Erythroblast (primary cell): ENCODE results near the gene SINHCAF.

ENCODE experiments used
- GATA1 ChIP-seq: IDR thresholded peaks from 2 replicates; pipeline ENCODE4 v1.6.1; 2011; ENCODE audit warnings: low read depth, mild to moderate bottlenecking, control low read depth, low read length, moderate library complexity
- POLR2A ChIP-seq: IDR thresholded peaks from 2 replicates; pipeline ENCODE4 v1.6.1; 2011; ENCODE audit warnings: mild to moderate bottlenecking, low read length

GRCh38 chr12:31265722-31266121 is 60.2 kb downstream of the SINHCAF start:
- TF ChIP-seq POLR2A (no peak), GATA1 (no peak)
